HEK293 (cell line): ENCODE results near the gene PCNX4.

ENCODE experiments used
- CTCF ChIA-PET: fragments of 350-600 bp; formaldehyde crosslinking; extraction: SDS; loops from one replicate; lab custom pipeline; 2021; ENCODE audit warnings: antibody characterized with exemption; lab: Yijun Ruan, JAX
- POLR2A ChIA-PET: fragments of 300-600 bp; formaldehyde crosslinking; extraction: SDS; loops from one replicate; lab custom pipeline; 2020; ENCODE audit warnings: antibody characterized with exemption, inconsistent platforms; lab: Yijun Ruan, JAX
- H3K27ac ChIP-seq: fragments of 200-500 bp; sonication (Bioruptor generic); 2 replicates; pipeline ENCODE4 v1.5.1; 2014; ENCODE audit warnings: low read depth, low read length, control low read depth, inconsistent platforms; ENCODE audit errors: extremely low read depth
- H3K36me3 ChIP-seq, 2 experiments: fragments of 200-500 bp in 1 of 2; sonication (Bioruptor generic) in 1 of 2; 1 replicate in 1 of 2; 2 replicates in 1 of 2; pipeline ENCODE4 v1.5.1; 2014 to 2017; ENCODE audit warnings: inconsistent platforms in 2 of 2, low read length in 2 of 2; ENCODE audit not compliant: control insufficient read depth in 2 of 2, insufficient read depth in 1 of 2
- H3K4me1 ChIP-seq: fragments of 200-500 bp; sonication (Bioruptor generic); 2 replicates; pipeline ENCODE4 v1.5.1; 2014; ENCODE audit warnings: mild to moderate bottlenecking, low read length, inconsistent platforms; ENCODE audit not compliant: control insufficient read depth, insufficient read depth
- H3K4me3 ChIP-seq: 2 replicates; pipeline ENCODE4 v1.5.1; 2011; ENCODE audit warnings: low read depth, mild to moderate bottlenecking, control low read depth, low read length, moderate library complexity
- H3K9me3 ChIP-seq: fragments of 200-500 bp; sonication (Bioruptor generic); 2 replicates; pipeline ENCODE4 v1.5.1; 2014; ENCODE audit warnings: low read depth, low read length, inconsistent platforms; ENCODE audit not compliant: control insufficient read depth, insufficient read depth
- EGR2 ChIP-seq: fragments of 450-650 bp; formaldehyde crosslinking; IDR thresholded peaks from 2 replicates; pipeline ENCODE4 v1.5.1; 2016; ENCODE audit warnings: low read depth, missing biosample characterization, missing genetic modification characterization
- HOXC10 ChIP-seq: sonication (generic); formaldehyde crosslinking; IDR thresholded peaks from 2 replicates; pipeline ENCODE4 v1.8.1; 2023; ENCODE audit warnings: mild to moderate bottlenecking, missing genetic modification reagents
- SCRT1 ChIP-seq: fragments of 450-650 bp; formaldehyde crosslinking; IDR thresholded peaks from 2 replicates; pipeline ENCODE4 v1.5.1; 2016; ENCODE audit warnings: missing biosample characterization, missing genetic modification characterization, borderline replicate concordance
- SCRT2 ChIP-seq: fragments of 450-650 bp; formaldehyde crosslinking; IDR thresholded peaks from 2 replicates; pipeline ENCODE4 v1.5.1; 2016; ENCODE audit warnings: missing biosample characterization, missing genetic modification characterization
- WT1 ChIP-seq: fragments of 450-650 bp; formaldehyde crosslinking; IDR thresholded peaks from 2 replicates; pipeline ENCODE4 v1.5.1; 2016; ENCODE audit warnings: missing biosample characterization, missing genetic modification characterization
- ZBTB48 ChIP-seq: fragments of 450-650 bp; formaldehyde crosslinking; IDR thresholded peaks from 2 replicates; pipeline ENCODE4 v1.5.1; 2016; ENCODE audit warnings: missing biosample characterization, missing genetic modification characterization
- ZFHX2 ChIP-seq: fragments of 450-650 bp; formaldehyde crosslinking; conservative IDR thresholded peaks from 2 replicates; pipeline ENCODE4 v1.5.1; 2016; ENCODE audit warnings: missing biosample characterization, missing genetic modification characterization
- ZNF132 ChIP-seq: fragments of 450-650 bp; formaldehyde crosslinking; IDR thresholded peaks from 2 replicates; pipeline ENCODE4 v1.5.1; 2017; ENCODE audit warnings: missing biosample characterization, missing genetic modification characterization, borderline replicate concordance
- ZNF157 ChIP-seq: fragments of 450-650 bp; formaldehyde crosslinking; IDR thresholded peaks from 2 replicates; pipeline ENCODE4 v1.5.1; 2016; ENCODE audit warnings: missing biosample characterization, missing genetic modification characterization
- ZNF350 ChIP-seq: fragments of 450-650 bp; formaldehyde crosslinking; IDR thresholded peaks from 2 replicates; pipeline ENCODE4 v1.5.0; 2017; ENCODE audit warnings: missing biosample characterization, mild to moderate bottlenecking, missing genetic modification characterization
- ZNF354C ChIP-seq: fragments of 450-650 bp; formaldehyde crosslinking; IDR thresholded peaks from 2 replicates; pipeline ENCODE4 v1.5.1; 2016; ENCODE audit warnings: missing biosample characterization, missing genetic modification characterization, low read depth, borderline replicate concordance
- ZNF416 ChIP-seq: fragments of 450-650 bp; formaldehyde crosslinking; IDR thresholded peaks from 2 replicates; pipeline ENCODE4 v1.5.1; 2016; ENCODE audit warnings: missing biosample characterization, missing genetic modification characterization
- ZNF48 ChIP-seq: fragments of 450-650 bp; formaldehyde crosslinking; IDR thresholded peaks from 2 replicates; pipeline ENCODE4 v1.5.1; 2016; ENCODE audit warnings: missing biosample characterization, missing genetic modification characterization
- ZNF558 ChIP-seq: fragments of 450-650 bp; formaldehyde crosslinking; IDR thresholded peaks from 2 replicates; pipeline ENCODE4 v1.5.1; 2016; ENCODE audit warnings: missing biosample characterization, missing genetic modification characterization
- ZNF654 ChIP-seq: fragments of 450-650 bp; formaldehyde crosslinking; IDR thresholded peaks from 2 replicates; pipeline ENCODE4 v1.5.1; 2016; ENCODE audit warnings: low read depth, missing biosample characterization, missing genetic modification characterization
- ZNF658 ChIP-seq: fragments of 450-650 bp; formaldehyde crosslinking; IDR thresholded peaks from 2 replicates; pipeline ENCODE4; 2016; ENCODE audit warnings: missing biosample characterization, missing genetic modification characterization
- ZNF670 ChIP-seq: fragments of 450-650 bp; formaldehyde crosslinking; IDR thresholded peaks from 2 replicates; pipeline ENCODE4 v1.5.1; 2016; ENCODE audit warnings: missing biosample characterization, missing genetic modification characterization, low read depth
- TF ChIP-seq, protein P1 (sequence below): fragments of 450-650 bp; formaldehyde crosslinking; IDR thresholded peaks from 2 replicates; pipeline ENCODE4 v1.5.1; 2016; ENCODE audit warnings: missing biosample characterization, missing genetic modification characterization
- TF ChIP-seq, protein P2 (sequence below): fragments of 450-650 bp; formaldehyde crosslinking; IDR thresholded peaks from 2 replicates; pipeline ENCODE4 v1.5.1; 2016; ENCODE audit warnings: missing biosample characterization, missing genetic modification characterization
- TF ChIP-seq, protein P3 (sequence below): fragments of 450-650 bp; formaldehyde crosslinking; IDR thresholded peaks from 2 replicates; pipeline ENCODE4 v1.5.1; 2016; ENCODE audit warnings: missing biosample characterization, missing genetic modification characterization
- TF ChIP-seq, protein P4 (sequence below): fragments of 450-650 bp; formaldehyde crosslinking; IDR thresholded peaks from 2 replicates; pipeline ENCODE4 v1.5.1; 2016; ENCODE audit warnings: missing biosample characterization, missing genetic modification characterization
- TF ChIP-seq, protein P5 (sequence below): fragments of 450-650 bp; formaldehyde crosslinking; conservative IDR thresholded peaks from 2 replicates; pipeline ENCODE4 v1.5.1; 2016; ENCODE audit warnings: low read depth, missing biosample characterization, missing genetic modification characterization

Gene PCNX4

DNA sequence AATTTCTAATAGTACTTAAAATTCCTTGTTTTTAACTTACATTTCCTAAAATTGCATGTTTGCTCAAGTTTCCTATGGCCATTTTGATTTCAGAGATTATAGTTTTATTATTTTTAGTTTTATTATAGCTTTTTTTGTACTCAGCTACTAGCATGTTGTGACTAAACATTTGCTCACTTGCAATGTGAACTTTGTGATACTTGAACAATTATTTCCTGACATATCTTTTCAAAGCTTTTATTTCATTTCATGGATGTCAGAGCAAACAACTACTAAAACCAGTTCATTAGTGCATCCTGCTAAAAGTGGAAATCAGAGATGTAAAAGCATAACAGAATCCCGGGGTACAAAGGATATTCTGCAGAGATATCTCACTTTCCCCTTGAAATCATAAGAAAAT, 33.6 kb upstream of the PCNX4 start:
- Histone ChIP-seq H3K27ac (no peak overlapping the region), H3K9me3 (no peaks in the 10 kb centered on the region), H3K4me3 (no peak overlapping the region), H3K36me3 (no peaks in the 10 kb centered on the region), H3K4me1 (no peaks in the 10 kb centered on the region)
- TF ChIP-seq SCRT2 (tag by site-specific recombination) (no peak), HOXC10 (CRISPR knock-in tag) (no peak), ZNF48 (no peak), EGR2 (no peak), WT1 (no peak), ZNF416 (tag by site-specific recombination) (no peak), ZFHX2 (no peak), ZNF670 (tag by site-specific recombination) (no peak), SCRT1 (tag by site-specific recombination) (no peak), ZNF354C (tag by site-specific recombination) (no peak)
- TF ChIP-seq, protein P1, sequence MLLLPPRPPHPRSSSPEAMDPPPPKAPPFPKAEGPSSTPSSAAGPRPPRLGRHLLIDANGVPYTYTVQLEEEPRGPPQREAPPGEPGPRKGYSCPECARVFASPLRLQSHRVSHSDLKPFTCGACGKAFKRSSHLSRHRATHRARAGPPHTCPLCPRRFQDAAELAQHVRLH (tag by site-specific recombination) = no peak
- TF ChIP-seq, protein P2, sequence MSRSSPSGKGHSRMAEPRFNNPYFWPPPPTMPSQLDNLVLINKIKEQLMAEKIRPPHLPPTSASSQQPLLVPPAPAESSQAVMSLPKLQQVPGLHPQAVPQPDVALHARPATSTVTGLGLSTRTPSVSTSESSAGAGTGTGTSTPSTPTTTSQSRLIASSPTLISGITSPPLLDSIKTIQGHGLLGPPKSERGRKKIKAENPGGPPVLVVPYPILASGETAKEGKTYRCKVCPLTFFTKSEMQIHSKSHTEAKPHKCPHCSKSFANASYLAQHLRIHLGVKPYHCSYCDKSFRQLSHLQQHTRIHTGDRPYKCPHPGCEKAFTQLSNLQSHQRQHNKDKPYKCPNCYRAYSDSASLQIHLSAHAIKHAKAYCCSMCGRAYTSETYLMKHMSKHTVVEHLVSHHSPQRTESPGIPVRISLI = no peak
- POLR2A ChIA-PET = no interaction called here
- CTCF ChIA-PET = interaction anchor here (0.8 kb wide), 1 partner anchor 126 kb away, joined by 3 read pairs; no protein-coding TSS in a partner anchor

DNA sequence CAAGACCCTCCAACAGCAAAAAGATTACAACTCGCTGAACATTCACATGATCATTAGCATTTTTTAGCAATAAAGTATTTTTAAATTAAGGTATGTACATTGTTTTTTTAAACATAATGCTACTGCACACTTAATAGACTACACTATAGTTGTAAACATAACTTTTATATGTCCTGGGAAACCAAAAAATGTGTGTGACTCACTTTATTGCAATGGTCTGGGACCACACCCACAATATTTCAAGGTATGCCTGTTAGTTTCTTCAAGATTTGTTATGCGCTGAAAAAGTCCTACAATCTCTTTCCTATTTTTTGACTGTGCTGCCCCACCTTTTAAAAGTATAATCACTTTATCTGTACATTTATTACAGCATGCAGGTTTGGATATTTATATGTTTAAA, 30.4 kb upstream of the PCNX4 start:
- Histone ChIP-seq H3K4me1 (no peaks in the 10 kb centered on the region), H3K4me3 (no peak overlapping the region), H3K36me3 (no peaks in the 10 kb centered on the region), H3K27ac (no peak overlapping the region), H3K9me3 (no peaks in the 10 kb centered on the region)
- TF ChIP-seq ZNF157 (tag by site-specific recombination) (no peak), ZNF658 (tag by site-specific recombination) (no peak)
- TF ChIP-seq, protein P3, sequence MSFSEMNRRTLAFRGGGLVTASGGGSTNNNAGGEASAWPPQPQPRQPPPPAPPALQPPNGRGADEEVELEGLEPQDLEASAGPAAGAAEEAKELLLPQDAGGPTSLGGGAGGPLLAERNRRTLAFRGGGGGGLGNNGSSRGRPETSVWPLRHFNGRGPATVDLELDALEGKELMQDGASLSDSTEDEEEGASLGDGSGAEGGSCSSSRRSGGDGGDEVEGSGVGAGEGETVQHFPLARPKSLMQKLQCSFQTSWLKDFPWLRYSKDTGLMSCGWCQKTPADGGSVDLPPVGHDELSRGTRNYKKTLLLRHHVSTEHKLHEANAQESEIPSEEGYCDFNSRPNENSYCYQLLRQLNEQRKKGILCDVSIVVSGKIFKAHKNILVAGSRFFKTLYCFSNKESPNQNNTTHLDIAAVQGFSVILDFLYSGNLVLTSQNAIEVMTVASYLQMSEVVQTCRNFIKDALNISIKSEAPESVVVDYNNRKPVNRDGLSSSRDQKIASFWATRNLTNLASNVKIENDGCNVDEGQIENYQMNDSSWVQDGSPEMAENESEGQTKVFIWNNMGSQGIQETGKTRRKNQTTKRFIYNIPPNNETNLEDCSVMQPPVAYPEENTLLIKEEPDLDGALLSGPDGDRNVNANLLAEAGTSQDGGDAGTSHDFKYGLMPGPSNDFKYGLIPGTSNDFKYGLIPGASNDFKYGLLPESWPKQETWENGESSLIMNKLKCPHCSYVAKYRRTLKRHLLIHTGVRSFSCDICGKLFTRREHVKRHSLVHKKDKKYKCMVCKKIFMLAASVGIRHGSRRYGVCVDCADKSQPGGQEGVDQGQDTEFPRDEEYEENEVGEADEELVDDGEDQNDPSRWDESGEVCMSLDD = no peak
- ChIA-PET POLR2A (no interaction called here), CTCF (interaction anchor here (0.7 to 1.6 kb wide), 3 partner anchors 104 to 1226 kb away, joined by 3 to 12 read pairs (median 5); no protein-coding TSS in a partner anchor)

DNA sequence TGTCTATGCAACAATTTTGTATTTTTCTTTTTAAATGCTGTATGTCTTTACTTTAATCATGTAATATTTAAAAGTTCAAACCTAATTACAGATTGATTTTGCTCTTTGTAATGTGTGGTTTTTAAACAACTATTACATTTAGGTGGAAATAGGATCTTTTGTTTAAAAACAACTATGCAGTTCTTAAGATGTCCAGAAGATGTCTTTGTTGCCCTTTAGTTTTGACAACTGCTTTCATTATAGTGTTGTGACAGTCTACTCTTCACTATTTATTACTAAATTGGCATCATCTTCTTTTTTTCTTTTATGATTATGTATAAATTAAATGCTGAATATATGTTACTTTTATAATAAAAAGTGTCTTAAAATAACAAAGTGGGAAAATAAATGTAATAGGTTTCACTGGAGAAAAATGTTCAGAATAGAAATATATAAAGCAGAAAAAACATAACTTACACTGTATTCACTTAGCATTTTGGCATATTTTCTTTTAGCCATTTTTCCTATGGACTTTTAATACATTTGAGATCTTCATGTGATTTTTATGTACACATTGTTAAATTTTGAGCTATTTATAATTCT, 27.1 kb upstream of the PCNX4 start:
- POLR2A ChIA-PET = no interaction called here
- CTCF ChIA-PET = interaction anchor here (0.5 to 4.9 kb wide), 11 partner anchors 10 to 798 kb away, joined by 3 to 73 read pairs (median 4); no protein-coding TSS in a partner anchor
- H3K4me1 ChIP-seq = no peaks in the 10 kb centered on the region
- H3K9me3 ChIP-seq = no peaks in the 10 kb centered on the region
- H3K4me3 ChIP-seq = no peak overlapping the region
- H3K27ac ChIP-seq = no peak overlapping the region
- no peaks in the 10 kb centered on the region for H3K36me3 ChIP-seq
- no peak for TF ChIP-seq ZBTB48 (tag by site-specific recombination)
- TF ChIP-seq ZNF654 (tag by site-specific recombination) = peak; percentile 58
- TF ChIP-seq, protein P4, sequence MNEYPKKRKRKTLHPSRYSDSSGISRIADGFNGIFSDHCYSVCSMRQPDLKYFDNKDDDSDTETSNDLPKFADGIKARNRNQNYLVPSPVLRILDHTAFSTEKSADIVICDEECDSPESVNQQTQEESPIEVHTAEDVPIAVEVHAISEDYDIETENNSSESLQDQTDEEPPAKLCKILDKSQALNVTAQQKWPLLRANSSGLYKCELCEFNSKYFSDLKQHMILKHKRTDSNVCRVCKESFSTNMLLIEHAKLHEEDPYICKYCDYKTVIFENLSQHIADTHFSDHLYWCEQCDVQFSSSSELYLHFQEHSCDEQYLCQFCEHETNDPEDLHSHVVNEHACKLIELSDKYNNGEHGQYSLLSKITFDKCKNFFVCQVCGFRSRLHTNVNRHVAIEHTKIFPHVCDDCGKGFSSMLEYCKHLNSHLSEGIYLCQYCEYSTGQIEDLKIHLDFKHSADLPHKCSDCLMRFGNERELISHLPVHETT (tag by site-specific recombination) = no peak
- TF ChIP-seq ZNF558 = no peak
- no peak for TF ChIP-seq ZNF350 (tag by site-specific recombination)
- TF ChIP-seq, protein P5, sequence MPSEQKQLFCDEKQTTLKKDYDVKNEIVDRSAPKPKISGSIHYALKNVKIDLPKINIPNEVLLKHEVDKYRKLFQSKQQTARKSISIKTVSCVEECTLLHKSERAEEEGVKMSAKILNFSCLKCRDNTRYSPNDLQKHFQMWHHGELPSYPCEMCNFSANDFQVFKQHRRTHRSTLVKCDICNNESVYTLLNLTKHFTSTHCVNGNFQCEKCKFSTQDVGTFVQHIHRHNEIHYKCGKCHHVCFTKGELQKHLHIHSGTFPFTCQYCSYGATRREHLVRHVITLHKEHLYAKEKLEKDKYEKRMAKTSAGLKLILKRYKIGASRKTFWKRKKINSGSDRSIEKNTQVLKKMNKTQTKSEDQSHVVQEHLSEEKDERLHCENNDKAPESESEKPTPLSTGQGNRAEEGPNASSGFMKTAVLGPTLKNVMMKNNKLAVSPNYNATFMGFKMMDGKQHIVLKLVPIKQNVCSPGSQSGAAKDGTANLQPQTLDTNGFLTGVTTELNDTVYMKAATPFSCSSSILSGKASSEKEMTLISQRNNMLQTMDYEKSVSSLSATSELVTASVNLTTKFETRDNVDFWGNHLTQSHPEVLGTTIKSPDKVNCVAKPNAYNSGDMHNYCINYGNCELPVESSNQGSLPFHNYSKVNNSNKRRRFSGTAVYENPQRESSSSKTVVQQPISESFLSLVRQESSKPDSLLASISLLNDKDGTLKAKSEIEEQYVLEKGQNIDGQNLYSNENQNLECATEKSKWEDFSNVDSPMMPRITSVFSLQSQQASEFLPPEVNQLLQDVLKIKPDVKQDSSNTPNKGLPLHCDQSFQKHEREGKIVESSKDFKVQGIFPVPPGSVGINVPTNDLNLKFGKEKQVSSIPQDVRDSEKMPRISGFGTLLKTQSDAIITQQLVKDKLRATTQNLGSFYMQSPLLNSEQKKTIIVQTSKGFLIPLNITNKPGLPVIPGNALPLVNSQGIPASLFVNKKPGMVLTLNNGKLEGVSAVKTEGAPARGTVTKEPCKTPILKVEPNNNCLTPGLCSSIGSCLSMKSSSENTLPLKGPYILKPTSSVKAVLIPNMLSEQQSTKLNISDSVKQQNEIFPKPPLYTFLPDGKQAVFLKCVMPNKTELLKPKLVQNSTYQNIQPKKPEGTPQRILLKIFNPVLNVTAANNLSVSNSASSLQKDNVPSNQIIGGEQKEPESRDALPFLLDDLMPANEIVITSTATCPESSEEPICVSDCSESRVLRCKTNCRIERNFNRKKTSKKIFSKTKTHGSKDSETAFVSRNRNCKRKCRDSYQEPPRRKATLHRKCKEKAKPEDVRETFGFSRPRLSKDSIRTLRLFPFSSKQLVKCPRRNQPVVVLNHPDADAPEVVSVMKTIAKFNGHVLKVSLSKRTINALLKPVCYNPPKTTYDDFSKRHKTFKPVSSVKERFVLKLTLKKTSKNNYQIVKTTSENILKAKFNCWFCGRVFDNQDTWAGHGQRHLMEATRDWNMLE (tag by site-specific recombination) = no peak
- no peak for TF ChIP-seq ZNF132 (tag by site-specific recombination)
